GM18511 (cell line): ENCODE measurements around the gene LAMTOR5.
"Not testable (repeated sequence)": the region's sequence is repeated elsewhere in the genome, so short reads cannot be mapped to it uniquely, and the experiment has no call there.

ENCODE experiments used
- ATAC-seq: cut with Tn5 transposase; IDR thresholded peaks from one replicate; pipeline ENCODE4 v1.9.1; 2021; ENCODE audit warnings: mild to moderate bottlenecking, moderate library complexity; ENCODE audit not compliant: unreplicated experiment

The LAMTOR5 gene

DNA sequence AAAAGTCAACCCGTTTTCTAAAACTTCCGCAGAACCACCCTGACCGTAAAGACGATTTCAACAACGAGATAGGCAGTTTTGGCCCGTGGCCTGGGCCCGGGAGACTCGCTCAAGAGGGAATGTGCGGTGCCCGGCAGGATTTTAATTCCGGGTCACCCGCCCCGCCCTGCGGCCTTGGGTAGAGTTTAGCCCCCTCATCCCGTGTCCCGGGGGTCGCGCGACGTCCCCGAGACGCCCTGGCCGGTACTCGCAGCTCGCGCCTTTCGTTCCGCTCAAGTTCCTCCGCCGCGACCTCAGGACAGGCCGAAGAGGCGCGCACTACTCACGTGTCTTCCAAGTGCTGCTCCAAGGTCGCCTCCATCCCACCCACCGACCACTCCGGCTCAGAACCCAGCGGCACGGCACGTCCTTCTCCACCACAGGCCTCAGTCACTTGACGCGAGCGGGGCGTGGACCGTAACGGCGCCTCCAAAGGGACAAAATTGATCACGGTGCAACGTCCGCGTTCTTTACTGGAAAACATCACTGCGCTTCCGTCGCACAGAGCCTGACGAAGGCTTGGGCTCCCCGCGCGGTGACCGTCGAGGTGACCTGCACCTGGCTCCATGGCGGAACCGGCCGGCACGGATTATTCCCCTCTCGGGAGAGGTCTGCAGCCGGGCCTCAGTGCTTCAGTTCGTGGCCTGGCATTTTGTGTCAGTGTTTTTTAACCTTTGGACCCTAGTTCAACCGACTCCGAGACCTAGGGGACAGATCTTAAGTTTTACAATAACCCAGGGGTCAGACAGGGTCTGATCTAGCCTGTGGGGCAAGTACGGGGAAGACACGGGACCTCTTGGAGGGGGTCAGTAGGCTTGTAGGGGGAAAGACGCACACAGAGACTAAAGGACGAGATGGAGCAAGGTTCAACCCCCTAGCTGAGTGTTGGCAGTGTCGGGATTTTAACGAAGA, at the start of gene LAMTOR5:
Gene LAMTOR5, minus strand, starts transcription at position 435 of the 951 bp plus-strand sequence. Its CDS starts 74 bp downstream, at position 361.
- ATAC-seq = peak; percentile 89

DNA sequence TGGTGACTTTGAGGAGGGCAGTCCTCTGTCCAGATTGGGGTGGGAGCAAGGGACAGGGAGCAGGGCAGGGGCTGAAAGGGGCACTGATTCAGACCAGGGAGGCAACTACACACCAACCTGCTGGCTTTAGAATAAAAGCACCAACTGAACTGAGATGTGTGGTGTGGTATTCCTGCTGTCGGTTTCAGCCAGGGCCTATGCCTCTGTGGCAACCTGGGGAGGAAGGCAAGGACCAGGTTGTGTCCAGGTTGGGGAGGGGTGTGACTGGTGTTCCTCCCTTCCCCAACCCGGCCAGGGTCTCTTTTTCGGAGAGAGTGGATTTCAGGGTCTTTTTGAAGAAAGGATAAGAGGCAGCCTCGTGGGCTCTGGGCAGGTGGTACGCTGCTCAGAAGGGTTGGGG, 49.7 kb upstream of the LAMTOR5 start:
- no peak for ATAC-seq

DNA sequence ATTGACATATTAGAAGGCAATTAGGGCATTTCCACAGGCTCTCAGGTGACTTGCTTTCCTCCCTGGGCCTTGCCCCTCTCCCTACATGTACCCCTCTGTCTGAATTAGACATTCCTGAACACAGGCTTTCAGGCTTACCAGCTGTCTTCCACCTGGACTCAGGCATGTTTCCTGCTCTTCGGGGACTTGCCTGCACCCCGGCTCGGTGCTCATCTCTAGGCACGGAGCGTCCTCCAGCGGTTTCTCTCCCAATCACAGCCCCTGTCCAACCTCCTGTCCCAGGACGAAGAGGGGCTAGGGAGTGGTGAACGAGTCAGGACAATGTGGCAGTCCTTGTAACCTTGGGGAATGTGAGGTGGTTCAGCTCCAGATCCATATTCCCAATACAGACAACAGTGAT, 47.7 kb upstream of the LAMTOR5 start:
- no peak for ATAC-seq

DNA sequence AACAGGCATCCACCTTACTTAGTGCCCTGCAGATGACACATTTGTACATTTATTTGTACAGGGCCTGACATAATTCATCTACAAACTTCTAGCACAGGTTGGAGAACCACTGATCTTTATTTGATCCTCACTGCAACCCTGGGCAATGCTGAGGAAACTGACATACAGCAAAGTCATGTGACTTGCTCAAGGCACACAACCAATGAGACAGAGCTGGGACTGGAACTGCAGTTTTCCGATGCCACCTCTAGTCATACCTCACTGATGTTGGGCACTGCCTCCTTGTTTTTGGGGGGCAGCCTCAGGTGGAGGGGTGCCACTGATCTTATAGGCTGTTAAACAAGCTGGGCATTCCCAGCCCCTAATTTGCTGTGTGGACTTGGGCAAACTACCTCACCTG, 46.8 kb upstream of the LAMTOR5 start:
- no peak for ATAC-seq

DNA sequence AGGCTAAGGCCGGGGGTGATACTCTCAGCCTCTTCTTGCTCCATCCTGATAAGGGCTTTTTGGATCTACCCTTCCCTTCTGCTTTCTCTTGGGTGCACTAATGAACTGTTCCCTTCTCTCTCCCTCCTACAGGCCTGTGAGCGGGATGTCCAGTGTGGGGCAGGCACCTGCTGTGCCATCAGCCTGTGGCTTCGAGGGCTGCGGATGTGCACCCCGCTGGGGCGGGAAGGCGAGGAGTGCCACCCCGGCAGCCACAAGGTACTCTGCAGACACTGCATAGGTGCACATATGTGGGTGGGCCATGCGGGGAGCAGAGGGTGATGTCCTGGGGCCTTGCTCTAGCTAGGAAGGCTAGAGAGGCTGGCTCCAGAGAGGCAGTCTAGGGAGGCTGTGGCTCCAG, 46.3 kb upstream of the LAMTOR5 start:
- no peak for ATAC-seq

DNA sequence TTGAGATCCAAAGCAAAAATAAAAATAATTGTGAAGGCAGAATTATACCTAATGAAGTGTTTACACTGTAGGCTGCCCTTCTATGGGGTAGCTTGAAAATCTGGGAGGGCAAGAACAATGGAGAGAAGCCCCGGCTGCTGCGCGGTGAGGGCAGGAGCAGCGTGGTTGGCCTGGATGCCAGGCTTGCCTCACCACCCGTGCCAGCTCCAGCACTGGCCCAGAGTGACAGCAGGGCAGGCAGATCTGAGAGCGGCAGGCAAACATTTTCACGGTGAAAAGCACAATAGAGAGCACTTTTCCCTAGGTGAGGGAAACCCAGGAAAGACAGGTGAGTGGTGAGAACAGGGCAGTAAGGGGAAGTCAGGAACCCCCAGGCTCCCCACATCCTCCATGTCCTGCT, 44.8 kb upstream of the LAMTOR5 start:
- ATAC-seq = no peak

DNA sequence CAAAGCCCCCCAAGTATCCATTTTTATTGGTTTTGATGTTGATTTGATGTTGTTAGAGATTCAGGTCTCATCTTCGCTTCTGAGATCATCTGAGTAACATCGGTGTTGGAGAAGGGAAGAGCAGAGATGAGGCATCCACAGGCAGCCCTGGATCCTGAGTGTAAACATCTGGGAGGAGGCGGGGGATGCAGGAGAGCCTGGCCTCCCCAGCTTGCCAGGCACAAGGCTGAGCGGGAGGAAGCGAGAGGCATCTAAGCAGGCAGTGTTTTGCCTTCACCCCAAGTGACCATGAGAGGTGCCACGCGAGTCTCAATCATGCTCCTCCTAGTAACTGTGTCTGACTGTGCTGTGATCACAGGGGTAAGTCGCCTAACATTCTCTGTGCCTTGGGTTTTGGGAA, 43.4 kb upstream of the LAMTOR5 start, which contains the start of gene PROK1:
Gene PROK1, plus strand, starts transcription at position 221 of the 400 bp plus-strand sequence. Its CDS starts 68 bp downstream, at position 289.
- ATAC-seq = no peak

DNA sequence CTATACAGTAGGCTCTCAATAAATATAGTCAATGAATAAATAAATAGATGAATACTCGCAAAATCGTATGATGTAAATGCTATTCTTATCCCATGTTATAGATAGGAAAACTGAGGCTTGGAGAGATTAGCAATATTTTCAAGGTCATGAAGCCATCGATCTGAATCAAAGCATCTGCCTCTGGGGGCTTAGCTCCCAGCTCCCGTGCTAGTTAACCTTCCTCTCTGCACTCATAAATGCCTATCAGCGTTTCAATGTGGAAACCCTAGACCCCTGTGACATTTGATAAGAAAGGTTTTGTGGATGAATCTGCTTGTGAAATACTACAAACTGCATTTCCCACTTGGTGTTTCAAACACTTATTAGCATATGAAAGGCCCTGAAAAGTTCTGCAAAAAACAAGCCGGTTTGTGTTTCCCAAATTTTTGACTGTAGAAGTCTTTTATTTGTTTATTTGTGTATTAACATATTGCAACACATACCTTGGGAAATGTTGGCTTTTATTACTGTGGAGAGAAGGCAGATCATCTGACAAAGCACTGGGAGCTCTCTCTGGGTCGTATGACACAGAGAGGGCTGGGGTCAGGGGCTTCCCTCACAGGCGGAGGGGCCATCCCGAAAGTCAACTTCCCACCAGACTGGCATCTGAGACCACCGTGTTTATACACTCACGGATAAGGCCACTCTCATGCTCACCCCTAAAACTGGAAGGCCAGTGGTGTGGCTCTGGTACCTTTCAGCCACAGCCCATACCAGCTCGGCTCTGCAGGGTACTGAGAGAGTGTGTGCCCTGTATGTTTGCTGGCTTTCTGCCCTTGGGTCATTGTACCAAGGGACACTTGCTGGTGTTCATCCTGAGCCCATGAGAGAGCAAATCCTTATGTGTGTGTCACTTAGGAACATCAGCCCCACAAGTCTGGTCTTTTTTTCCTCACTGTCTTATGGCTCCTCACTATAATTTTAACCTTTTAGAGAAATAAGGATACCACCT, 42.5 kb upstream of the LAMTOR5 start:
- ATAC-seq = no peak

DNA sequence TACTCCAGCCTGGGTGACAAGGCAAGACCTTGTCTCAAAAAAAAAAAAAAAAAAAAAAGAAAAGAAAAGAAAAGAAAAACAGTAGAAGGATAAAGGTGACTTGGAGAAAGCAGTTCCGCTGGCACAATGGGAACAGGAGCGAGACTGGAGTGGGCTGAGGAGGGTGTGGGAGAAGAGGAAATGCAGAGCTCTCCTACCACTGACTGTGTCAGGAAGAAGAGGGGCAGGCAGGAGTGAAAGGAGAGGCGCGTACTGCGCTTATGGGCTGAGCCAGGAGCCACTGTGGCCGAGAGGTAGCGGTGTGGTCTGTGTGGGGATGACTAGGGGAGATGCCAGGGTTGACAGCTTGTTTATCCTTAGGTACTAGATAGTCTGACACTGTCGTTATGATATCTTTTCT, 37.1 kb upstream of the LAMTOR5 start:
- ATAC-seq = no peak

DNA sequence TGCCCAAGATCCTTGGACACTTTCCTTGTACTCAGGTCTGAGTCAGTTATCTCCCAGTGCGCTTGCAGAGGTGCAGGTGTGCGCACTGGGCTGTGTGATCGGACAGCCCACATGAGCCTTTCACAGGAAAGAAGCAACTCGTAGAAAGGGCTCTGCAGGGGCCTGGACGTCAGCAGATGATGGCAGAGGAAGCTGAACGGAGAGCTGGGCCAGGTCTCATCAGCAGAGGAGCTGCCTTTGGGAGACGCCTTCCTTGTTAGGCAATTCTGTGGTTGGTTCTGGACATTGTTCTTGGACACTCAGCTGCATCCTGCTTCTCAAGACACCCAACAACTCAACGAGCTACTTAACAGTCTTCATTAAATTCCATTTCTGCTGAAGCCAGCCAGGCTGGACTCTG, 36.0 kb upstream of the LAMTOR5 start:
- ATAC-seq = no peak

DNA sequence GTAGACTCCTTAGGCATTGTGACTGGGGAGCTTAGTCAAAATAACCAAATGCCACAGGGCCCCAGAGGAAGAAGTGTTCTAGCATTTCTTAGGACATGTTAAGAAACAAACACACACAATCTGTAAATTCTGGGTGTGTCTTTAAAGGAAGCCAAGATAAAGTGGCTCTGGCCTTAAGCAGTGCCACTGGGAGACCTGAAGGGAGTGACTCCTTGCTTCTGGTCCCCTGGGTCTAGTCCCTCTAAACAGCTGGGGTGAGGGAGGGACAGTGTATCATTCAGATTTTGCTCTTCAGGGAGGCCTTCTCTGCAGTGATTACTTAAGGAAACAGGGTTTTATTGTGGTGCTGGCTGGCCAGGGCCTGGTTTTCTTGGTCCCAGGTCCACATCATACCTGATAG, 34.4 kb upstream of the LAMTOR5 start:
- no peak for ATAC-seq

DNA sequence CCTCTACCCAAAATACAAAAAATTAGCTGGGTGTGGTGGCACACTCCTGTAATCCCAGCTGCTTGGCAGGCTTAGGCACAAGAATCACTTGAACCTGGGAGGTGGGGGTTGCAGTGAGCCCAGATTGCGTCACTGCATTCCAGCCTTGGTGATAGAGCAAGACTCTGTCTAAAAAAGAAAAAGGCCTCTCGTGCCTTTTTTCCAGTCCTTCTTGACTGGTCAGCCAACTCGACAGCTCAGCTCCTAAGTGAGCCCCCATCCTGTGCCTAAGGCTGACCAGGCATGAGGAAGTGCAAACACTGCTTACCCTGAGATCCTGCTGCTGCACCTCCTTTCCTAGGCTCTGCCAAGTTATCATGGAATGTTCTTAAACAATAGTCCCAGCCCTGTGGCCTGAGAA, 33.4 kb upstream of the LAMTOR5 start:
- ATAC-seq = no peak

DNA sequence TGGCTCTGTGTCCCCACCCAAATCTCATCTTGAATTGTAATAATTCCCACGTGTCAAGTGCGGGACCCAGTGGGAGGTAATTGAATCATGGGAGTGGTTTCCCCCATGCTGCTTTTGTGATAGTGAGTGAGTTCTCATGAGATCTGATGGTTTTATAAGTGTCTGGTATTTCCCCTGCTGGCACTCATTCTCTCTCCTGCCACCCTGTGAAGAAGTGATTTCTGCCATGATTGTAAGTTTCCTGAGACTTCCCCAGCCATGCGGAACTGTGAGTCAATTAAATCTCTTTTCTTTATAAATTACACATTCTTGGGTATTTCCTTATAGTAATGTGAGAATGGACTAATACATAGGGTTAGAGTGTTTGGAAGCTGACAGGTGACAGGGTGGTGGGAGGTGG, 32.4 kb upstream of the LAMTOR5 start:
- not testable (repeated sequence) for ATAC-seq

DNA sequence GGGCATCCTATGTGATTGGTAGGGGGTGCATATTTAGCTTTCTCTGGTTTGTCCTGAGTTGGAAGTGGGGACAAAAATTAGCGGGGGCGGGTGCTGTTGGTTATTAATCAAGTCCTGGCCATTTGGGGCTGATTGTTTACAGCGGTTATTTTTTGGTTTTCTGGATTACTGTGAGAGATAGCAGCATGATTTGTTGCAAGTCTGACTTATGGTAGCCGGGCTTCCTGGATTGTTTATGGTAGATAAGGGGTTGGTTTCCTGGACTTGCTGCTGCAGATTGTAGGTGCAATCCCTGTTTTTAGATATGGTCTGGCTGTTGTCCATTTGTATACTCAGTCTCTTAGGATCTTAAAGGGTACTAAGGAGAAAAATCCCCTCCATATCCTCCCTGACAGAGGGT, 31.4 kb upstream of the LAMTOR5 start:
- no peak for ATAC-seq

DNA sequence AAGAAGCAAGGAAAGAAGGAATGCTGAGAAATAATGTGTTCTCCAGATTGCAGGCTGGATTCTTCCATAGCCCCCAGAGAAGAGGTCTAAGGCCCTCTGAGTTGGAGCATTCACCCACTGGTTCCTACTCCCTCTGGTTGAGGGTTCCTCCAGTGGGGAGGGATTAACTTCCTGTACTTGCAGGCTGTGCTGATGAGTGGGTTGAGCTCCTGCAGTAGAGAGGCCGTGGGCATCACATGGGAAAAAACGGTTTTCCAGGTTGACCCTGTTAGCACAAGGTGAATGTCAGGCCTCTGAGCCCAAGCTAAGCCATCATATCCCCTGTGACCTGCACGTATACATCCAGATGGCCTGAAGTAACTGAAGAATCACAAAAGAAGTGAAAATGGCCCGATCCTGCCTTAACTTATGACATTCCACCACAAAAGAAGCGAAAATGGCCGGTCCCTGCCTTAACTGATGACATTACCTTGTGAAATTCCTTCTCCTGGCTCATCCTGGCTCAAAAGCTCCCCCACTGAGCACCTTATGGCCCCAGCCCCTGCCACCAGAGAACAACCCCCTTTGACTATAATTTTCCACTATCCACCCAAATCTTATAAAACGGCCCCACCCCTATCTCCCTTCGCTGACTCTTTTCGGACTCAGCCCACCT, 30.3 kb upstream of the LAMTOR5 start:
- ATAC-seq = not testable (repeated sequence)

DNA sequence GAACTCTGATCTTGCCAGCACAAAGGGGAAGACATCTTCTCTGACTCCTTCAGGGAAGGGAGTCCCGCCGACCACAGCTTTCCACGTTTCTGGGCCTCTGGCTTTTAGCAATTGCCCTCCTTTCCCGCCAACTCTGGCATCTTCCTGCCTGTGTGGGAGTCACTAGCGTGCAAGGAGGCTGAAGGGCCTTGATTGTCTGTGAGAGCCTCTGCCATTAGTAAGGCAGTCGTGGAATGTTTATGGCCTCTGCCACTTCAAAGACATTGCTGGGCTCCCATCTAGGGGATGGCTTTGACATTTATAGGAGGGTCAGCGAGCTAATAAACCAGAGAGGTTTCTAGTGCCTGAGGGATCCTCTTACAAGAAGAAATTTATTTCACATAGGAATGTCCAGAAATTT, 29.1 kb upstream of the LAMTOR5 start:
- no peak for ATAC-seq

DNA sequence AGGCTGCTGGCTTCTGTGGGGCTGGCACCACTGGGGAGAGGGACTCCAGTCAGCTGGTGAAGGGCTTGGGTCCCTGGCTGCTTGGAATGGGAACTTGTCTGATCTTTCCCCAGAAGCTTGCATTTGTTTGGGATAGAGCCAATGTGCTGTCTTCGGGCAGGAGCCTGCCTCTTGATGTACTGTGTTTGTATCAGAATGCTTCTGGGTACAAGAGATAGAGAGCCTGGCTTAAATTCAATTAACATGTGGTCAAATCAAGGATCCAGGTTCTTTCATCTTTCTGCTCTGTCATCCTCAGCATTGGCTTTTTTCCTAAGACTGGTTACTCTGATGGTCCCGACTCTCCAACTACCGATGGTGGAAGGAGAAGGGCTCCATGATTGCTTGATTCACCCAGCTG, 27.5 kb upstream of the LAMTOR5 start:
- no peak for ATAC-seq

DNA sequence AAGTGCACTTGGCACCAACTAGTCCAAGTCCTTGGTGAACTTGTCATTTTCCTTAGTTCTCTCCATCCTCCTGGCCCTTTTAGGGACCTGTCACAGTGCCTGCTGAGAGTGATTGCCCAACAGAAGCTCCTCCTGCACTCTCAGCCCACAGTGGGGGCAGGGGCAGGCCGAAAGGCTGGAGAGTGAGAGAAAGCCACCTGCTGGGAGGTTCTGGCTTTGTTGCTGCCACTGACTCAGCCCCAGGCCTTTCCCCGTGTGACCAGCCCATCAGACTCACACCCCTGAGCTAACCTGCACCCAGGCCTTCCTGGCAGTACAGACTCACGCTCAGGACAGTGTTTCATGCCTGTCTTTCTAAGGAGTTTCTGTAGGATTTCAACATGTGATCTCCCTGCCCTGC, 26.3 kb upstream of the LAMTOR5 start:
- no peak for ATAC-seq

DNA sequence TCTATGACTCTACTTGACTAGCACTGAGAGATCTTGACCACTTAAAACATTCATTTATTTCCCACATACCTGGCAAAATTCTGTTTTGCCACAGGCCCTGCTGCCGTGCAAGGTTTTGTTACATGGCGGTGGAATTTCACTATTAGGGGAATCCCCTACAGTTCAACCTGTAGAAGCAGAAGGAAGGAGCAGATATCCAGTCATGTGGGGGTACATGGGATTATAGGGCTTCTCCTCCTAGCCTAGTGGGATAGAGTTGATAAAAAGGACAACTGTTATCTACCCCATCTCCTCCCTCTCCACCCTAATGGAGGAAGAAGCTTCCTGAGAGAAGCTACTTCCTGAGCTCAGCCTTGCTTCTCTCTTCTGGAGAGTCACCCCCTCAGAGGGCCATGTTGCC, 25.7 kb upstream of the LAMTOR5 start:
- ATAC-seq = no peak

DNA sequence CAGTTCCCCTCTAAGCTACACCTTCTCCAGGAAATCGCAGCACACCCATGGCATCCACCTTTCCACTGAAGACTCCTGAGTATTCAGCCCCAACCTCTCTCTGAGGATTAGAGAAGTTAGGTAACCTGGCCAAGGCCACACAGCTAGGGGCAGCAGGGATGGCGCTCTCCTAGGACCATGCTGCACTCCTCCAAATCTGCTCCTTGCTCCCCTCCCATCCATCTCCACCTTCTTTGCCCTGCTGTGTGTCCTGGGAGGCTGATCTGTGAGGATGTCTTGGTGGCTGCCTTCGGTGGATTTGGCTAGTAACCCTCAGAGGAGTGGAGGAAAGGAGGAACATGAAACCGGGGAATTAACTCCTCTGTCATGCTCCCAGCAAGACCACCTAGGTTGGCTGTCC, 23.4 kb upstream of the LAMTOR5 start:
- no peak for ATAC-seq

DNA sequence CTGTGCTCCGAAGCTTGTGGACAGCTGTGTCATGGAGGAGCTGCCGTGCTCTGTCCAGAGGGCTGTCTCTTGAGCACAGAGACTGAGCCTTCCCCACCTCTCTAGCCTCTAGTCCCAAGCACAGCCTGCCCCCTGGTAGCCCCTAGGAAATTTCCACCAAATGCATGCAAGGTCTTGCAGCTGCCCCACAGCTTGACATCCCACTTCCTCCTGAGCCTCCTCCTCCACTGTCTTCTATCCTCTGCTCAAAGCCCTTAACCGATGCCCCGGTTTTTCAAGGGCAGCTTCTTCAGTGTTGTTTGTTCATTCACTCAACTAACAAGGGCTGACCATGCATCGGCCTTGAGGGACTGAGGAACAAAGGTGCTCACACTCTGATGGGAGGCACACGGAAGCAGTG, 22.9 kb upstream of the LAMTOR5 start:
- no peak for ATAC-seq
